GM11168 (cell line): Measurements from ENCODE around the gene CD81.

Experiments used
- in situ Hi-C: fragments of 300-500 bp; cut with MboI; formaldehyde crosslinking; loops from one replicate; pipeline ENCODE4 v1.12.0; 2022; ENCODE audit warnings: low sequenced_read_pairs; ENCODE audit not compliant: unreplicated experiment

The CD81 gene

GRCh38 chr11:2374456-2375201, 2.5 kb upstream of the CD81 start:
- in situ Hi-C loops, result no loop called here

- in situ Hi-C loops, result no loop called here
These were observed 1.7 kb upstream of the CD81 start for GRCh38 chr11:2375341-2375853.

- in situ Hi-C loops, result no loop called here
These were observed 1.1 kb upstream of the CD81 start for GRCh38 chr11:2375964-2376551.

- in situ Hi-C loops, result no loop called here
These were observed 667 bp downstream of the CD81 start for GRCh38 chr11:2377511-2378443.

- in situ Hi-C loops, result no loop called here
These were observed 1.6 kb downstream of the CD81 start for GRCh38 chr11:2378527-2379210.

- in situ Hi-C loops, result no loop called here
These were observed 2.5 kb downstream of the CD81 start for GRCh38 chr11:2379466-2380174.

GRCh38 chr11:2380396-2380795, 3.3 kb downstream of the CD81 start:
- in situ Hi-C loops, result no loop called here

- in situ Hi-C loops, result no loop called here
These were observed 3.8 kb downstream of the CD81 start for GRCh38 chr11:2380807-2381350.

GRCh38 chr11:2381494-2382128, 4.5 kb downstream of the CD81 start:
- in situ Hi-C loops, result no loop called here

GRCh38 chr11:2382129-2382517, 5.0 kb downstream of the CD81 start:
- in situ Hi-C loops, result no loop called here

- in situ Hi-C loops, result no loop called here
These were observed 6.1 kb downstream of the CD81 start for GRCh38 chr11:2382936-2383851.

- in situ Hi-C loops, result no loop called here
These were observed 7.0 kb downstream of the CD81 start for GRCh38 chr11:2383852-2384804.

GRCh38 chr11:2385156-2386151, 8.3 kb downstream of the CD81 start:
- in situ Hi-C loops, result no loop called here

- in situ Hi-C loops, result no loop called here
These were observed 9.5 kb downstream of the CD81 start for GRCh38 chr11:2386591-2386990.

- in situ Hi-C loops, result no loop called here
These were observed 10.3 kb downstream of the CD81 start for GRCh38 chr11:2387266-2387987.
